ENCODE measurements around the gene EIF6.

- no peak for TF ChIP-seq ZNF274 (IDR thresholded peaks at IDR 0.05; ENCODE audit: low read depth, low read length)
- TF ChIP-seq SUZ12 (IDR thresholded peaks at IDR 0.05; ENCODE audit: extremely low read depth, insufficient read depth, insufficient read length), result no peak
Observed at GRCh38 chr20:35301426-35301825, 16.9 kb upstream of the EIF6 start.

Data from NT2/D1 (cell line).